DMS153 treated with DMSO at 0.1 percent for 48 hours (cell line): ENCODE data around the gene DNAH8.

Experiments
- DNase-seq: peaks from one replicate; lab custom pipeline; 2025; ENCODE audit not compliant: unreplicated experiment; lab: John Stamatoyannopoulos, UW

DNAH8 gene

GRCh38 chr6:39007575-39007974 is 292.5 kb downstream of the DNAH8 start:
- no peak for DNase-seq

- DNase-seq: no peak
Observed at GRCh38 chr6:39008737-39009136, 293.6 kb downstream of the DNAH8 start.

- DNase-seq: no peak
Observed at GRCh38 chr6:39009476-39009875, 294.4 kb downstream of the DNAH8 start.

- DNase-seq: no peak
Observed at GRCh38 chr6:39016839-39017546, 301.9 kb downstream of the DNAH8 start.

GRCh38 chr6:39017547-39017880 is 302.4 kb downstream of the DNAH8 start:
- DNase-seq: no peak

DNA sequence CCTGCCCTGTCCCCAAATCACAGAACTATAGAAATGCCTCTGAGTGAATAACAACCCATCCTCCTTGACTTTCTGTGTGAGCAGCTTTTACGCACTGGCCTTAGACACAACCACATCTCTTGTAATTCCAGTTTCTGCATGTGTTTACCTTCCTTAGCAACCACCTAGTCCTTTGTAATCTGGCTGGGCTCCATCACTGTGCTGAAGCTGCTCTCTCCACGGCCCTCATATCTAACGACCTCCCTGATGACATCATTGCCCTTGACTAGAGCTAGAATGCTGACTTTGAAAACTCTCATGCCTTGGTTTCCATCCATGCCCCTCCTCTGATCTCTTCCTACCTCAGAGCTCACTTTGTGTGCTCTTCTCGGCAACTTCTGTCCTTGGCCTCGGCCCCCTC is 303.0 kb downstream of the DNAH8 start:
- DNase-seq: no peak

GRCh38 chr6:39020136-39020535 is 305.0 kb downstream of the DNAH8 start:
- DNase-seq: no peak

DNA sequence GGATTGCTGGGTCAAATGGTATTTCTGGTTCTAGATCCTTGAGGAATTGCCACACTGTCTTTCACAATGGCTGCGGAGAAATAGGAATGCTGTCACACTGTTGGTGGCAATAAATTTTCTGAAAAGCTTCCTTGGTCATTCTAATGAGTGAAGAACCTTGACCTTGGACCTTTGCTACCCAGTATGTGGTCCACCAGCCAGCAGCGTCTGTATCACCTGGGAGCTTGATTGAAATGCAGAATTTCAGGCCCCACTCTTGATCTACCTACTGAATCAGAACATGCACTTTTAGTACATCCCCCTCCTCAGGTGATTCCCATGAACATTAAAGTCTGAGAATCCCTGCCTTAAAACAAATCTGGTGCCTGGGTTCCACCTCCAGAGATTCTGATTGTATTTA is 305.9 kb downstream of the DNAH8 start:
- no peak for DNase-seq

- no peak for DNase-seq
Observed at GRCh38 chr6:39021779-39022178, 306.7 kb downstream of the DNAH8 start.

DNA sequence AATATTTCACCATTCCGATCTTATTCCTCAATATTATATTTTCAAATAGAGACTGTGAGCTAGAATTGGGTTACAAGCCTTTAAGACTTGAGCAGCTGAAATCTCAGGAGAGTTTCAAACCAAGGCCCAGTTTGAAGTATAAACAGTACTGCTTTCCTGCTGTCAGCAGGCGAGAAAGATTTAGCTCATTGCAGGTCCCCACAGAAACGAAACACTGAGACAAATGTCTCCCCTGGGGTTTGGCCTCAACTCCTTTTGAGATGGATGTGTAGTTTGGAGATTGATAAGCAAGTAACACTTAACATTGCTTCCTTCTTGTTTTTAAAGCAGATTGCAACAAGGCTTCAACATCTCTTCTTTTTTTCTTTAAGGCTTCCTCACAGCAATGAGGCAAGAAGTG is 311.1 kb downstream of the DNAH8 start:
- no peak for DNase-seq

DNA sequence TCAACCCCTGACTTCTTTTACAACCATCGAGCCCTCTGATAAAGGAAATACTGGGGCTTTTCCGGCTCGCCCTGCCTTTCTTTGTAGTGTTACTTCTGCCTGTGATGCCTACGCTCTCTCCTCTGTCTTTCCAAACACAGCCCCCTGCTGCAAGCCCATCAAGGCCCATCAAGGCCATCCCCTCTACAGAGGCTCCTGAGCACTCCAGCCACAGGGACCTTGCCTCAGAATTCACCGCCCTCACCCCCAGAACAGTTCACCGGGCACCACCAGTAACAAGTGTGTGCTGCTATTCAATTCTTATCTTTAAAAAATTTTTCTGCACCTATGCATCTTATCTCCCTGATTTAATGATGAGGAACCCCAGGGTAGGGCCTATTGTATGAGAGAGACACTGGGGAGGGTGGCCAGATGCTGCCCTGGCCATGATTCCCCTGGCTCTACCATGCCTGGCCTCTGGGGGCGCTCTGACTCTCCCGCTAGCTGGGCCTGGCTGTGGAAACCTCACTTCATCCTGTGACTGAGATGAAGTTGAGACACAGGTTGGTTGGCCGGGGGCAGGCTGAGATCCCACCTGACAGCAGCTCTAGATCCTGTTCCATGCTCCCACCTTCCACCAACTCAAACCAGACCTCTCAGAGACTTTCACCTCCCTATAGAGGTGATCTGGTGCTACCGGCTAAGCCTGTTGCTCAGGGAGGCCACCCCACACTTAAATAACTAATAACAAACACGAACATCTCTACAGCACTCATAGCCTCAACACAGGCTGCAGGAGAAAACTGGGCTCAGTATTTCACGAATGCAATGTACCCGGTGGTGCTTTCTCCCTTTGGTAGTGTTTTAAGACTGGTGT is 314.3 kb downstream of the DNAH8 start:
- DNase-seq: no peak

GRCh38 chr6:39035681-39036080 is 320.6 kb downstream of the DNAH8 start:
- no peak for DNase-seq

- no peak for DNase-seq
Observed at GRCh38 chr6:39037082-39037508, 322.0 kb downstream of the DNAH8 start.

DNA sequence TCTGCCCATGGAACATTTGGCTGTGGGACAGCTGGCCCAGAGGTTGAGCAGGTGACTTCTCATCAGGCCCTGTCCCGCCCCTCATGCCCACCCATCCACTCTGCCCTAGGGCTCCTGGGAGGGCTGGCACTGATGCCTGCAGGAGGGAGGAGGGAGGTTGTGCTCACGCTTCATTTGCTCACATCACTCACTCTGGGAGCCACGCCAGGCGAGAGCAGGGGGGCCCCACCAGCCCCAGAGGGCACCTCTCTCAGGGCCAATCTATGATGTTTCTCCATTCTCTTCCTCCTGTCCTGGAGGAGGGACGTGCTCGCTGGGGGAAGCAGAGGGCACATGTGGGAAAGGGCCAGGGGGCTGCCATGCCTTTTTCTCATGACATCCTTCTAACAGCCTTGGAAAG is 322.6 kb downstream of the DNAH8 start:
- no peak for DNase-seq

DNA sequence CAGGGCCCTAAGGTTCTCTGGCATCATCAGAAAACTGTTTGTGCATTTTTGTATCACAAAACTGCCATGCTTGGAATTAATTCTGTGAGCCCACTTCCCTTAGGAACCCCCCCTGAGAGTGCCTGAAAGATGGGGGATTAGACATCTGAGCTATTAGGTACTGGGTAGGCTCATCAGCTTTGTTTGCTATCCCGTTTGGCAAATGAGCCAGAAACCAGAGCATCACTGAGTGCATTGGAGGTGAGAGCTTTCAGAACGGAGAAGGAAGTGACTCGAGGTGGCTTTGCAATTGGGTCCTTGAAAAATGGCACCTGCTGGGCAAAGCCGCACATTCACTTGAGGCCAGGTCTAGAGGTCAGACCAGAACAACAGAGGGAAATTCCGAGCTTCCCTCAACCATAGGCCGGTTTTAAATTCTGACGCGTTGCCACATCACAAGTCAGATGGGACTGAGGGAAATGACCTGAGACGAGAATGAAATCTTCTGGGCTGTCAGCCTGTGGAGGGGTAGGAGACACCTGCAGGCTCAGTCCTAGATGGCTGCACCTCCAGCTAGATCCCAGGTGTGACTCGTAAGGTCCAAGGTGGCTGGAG is 325.1 kb downstream of the DNAH8 start:
- DNase-seq: no peak

GRCh38 chr6:39041072-39041471 is 326.0 kb downstream of the DNAH8 start:
- DNase-seq: no peak

DNA sequence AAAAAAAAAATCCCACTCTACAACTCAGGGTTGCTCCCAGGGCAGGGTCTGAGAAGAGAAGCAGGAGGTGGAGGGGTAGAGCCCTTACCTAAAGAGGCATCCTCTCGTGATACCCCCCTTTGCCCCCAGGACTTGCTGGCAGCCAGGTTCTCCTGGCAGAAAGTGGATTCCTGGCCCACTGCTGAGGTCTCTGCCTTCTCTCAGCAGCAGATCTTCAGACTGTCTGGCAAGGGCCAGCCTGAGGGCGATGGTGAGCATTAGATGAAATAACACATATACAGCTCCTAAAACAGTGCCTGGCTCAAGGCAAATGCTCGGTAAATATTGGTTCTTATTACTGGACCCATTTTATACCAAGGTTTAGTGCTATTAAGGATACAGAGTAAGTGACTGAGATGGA is 328.7 kb downstream of the DNAH8 start:
- no peak for DNase-seq

- DNase-seq: no peak
Observed at GRCh38 chr6:39044181-39044580, 329.1 kb downstream of the DNAH8 start.

GRCh38 chr6:39047434-39048327 is 332.6 kb downstream of the DNAH8 start:
- DNase-seq: no peak

- DNase-seq: no peak
Observed at GRCh38 chr6:39048481-39049399, 333.6 kb downstream of the DNAH8 start, which contains the start of gene GLP1R. TSS of gene GLP1R (plus strand) at chr6:39048781. CDS start at chr6:39048841, 60 bp downstream.
